Hematopoietic multipotent progenitor cell treated with erythropoietin and hydrocortisone succinate and interleukin-3 and kit ligand, for 17 days (in vitro differentiated cells): ENCODE results near the gene NECTIN1.
"Not testable (repeated sequence)": the region's sequence is repeated elsewhere in the genome, so short reads cannot be mapped to it uniquely, and the experiment has no call there.

Experiments
- DNase-seq: peaks from one replicate; pipeline ENCODE4 v3.0.0-alpha.2; 2015; ENCODE audit warnings: low spot score

NECTIN1 gene

DNA sequence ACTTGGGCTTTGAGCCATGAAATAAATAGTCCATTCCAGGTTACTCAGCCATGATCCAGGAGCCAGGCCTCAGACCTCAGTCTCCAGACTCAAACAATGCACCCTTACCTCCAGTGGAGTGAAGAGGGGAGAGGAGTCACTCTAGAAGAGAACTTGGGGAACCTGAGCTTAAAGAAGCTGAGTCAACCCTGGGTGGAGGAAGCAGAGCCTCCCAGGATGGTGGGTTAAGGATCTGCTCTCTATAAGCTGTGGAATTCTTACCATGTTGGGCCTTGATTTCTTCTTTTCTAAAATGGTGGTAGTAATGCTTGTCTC lies 113.2 kb downstream of the NECTIN1 start:
- DNase-seq = no peak

DNA sequence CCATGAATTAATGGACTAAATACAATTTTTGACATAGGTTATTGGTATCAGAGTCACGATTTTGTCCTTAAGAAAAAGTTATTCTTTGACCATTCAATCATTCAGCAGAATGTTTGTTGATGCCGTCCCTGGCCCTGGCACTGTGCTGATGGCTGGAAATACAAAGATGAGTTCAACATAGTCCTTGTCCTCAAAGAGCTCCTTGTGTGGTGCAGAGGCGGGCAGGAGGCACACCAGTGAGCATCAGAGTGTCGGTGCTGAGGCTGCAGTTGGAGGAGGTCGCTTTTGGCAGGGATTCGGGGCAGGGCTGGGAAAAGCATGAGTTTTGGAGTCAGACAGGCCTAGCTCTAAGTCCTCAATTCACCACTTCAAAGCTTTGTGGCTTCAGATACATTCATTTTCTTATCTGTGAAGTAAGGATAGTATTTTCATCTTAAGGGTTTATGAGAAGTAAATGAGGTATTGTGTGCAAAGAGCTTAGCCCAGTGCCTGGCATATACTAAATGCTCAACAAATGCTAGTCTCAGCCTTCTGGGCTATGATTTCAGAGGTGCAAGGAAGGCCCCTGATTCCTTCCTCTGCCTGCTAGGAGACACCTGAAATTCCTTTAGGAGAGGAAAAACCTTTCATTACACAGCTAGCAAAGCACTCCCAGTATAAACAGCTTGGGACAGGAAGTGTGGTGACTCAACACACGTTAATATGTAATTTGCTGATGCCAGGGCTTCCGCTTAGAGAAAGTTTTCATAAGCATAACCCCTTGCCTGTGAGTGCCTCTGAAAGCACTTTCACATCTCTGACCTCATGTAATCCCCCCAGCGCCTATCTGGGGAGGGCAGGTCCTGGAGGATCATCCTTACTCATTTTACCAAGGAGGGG lies 113.8 kb downstream of the NECTIN1 start:
- no peak for DNase-seq

DNA sequence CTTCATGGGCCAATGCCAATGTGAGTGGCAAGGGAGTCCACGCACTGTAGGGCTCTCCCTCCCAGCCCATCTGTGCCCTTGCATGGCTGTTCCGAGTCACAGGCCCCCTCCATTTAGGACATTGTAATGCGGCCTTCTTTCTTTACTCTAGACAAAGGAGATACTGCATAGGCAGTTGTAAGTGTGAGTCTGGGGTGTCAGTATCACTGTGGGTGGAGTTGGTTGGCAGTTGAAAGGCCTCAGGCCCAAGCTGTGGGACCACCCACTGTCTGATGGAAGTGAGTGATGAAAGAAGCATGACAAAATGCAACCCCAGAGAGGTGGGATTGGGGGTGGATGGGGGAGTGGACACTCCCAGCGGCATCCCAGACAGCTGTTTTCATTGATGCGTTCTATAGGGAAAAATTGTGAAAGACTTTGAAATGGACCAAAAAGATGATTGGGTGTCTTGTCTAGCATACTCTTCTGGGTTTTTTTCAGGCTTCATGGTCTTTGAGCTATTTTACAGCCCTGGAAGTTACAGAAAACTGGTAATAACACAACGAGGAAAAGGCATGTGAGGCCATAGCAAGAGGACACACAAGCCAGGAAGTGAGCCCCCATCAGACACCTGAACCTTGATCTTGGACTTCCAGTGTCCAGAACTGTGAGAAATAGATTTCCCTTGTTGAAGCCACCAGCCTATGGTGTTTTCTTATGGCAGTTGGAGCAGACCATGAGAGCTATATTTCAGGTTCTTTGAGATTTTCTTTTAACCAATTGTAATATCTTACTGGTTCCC lies 114.6 kb downstream of the NECTIN1 start:
- no peak for DNase-seq

DNA sequence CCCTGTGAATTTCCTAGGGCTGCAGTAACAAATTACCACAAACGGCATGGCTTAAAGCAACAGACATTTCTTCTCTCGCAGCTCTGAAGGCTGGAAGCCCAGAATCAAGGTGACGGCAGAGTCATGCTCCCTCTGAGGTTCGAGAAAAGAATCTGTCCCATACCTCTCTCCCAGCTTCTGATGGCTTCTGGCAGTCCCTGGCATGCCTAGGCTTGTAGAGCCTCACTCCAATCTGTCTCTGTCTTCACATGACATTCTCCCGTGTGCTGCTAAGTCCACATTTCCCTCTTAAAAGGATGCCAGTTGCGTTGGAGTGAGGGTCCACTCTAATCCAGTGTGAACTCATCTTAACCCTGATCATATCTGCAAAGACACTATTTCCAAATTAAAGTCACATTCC lies 116.2 kb downstream of the NECTIN1 start:
- DNase-seq = no peak

DNA sequence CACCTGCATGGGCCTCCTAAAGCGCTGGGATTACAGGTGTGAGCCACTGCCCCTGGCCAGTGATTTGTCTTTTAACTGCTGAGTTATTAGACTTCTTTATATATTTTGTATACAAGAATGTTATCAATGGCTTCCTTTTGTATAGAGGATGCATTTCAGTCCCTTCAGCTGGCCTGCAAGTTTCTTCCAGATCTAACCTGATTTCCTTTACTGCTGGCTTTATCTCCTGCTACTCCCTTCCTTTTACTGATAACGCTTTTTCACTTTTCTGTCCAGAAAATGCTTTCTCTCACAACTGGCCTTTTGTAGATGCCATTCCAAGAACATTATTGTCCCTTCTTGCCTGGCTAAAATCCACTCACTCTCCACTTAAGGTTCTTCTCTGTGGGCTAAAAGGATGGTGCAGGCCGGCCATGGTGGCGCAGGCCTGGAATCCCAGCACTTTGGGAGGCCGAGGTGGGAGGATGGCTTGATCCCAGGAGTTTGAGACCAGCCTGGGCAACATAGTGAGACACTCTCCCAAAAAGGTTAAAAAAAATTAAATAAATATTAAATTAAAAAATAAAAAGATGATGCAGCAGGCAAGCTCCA lies 118.1 kb downstream of the NECTIN1 start:
- DNase-seq = no peak

DNA sequence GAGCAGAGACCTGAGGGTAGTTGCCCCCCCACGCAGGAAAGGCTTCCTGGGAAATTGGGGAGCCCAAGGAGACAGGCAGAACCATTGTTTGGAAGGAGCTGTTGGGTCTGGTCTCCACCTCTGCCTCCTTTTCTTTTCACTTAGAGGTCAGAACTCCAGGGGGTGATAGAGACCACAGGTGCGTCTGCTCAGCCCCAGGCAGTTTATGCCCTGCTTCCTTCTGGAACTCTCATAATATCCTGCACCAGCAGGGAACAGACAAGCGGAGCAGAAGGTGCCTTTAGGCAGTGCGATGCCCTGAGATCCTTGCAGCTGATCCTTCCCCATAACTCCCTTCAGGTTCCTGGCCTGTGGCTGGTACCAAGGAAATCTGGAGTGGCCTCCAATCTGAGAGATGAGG lies 120.2 kb downstream of the NECTIN1 start:
- no peak for DNase-seq

DNA sequence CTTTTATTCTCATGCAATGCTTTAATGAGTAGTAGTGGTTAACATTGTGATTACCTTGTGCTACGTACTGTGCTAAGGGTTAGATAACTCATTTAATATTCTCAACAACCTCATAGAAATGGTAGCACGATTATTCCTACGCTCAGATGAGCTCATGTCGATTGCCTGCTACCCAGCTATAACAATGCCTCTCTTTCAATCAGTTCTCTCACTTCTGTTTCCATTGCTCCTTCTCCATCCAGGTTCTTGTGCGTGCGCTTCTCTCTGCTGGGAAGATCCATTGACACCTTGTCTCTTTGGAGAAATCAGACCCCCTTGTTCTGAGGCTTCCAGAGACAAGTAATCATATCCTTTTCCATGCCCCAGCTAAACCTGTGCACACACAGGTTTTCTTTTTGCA lies 120.8 kb downstream of the NECTIN1 start:
- DNase-seq = no peak

DNA sequence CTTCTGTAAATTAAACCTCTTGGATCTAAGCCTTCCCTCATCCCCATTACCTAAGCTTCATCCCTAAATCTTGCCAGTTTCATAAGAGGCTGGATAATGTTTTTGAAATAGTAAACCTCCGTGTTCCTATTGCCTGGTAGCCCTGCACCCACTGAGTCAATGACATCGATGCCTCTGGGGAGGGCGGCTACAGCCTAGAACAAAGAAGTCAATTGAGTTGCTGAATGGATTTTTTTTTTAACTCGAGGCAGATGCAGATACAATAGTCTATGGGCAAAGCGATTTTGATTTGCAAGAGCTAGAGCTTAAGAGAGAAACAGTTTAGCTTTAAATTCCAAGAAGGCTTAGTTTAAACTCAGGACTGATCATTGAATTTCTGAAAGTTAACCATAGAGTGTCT lies 121.3 kb downstream of the NECTIN1 start:
- no peak for DNase-seq

DNA sequence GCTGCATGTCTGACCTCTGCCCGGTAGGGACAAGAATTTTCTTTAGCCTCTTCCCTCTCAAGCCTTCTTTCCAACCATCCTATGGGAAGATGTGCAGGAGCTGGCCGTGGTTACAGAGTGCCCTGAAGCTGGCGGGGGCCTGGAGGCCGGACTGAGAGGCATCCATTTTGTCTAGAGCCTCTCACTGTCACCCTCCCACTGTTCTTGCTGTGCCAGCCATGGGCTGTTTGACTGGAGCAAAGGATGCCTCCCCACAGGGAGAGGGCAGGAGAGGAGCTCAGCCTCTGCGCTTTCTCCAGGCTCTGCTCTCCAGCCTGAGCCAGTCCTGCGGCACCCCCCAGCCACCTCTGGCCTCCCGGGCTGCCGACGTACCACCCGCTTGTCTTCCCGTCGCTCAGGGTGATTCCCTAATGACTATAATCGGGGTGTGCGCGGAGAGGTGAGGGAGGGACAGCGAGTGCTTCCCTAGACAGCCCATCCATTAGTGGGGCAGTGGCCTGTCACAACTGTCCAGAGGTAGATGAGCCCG lies 123.8 kb downstream of the NECTIN1 start:
- no peak for DNase-seq

DNA sequence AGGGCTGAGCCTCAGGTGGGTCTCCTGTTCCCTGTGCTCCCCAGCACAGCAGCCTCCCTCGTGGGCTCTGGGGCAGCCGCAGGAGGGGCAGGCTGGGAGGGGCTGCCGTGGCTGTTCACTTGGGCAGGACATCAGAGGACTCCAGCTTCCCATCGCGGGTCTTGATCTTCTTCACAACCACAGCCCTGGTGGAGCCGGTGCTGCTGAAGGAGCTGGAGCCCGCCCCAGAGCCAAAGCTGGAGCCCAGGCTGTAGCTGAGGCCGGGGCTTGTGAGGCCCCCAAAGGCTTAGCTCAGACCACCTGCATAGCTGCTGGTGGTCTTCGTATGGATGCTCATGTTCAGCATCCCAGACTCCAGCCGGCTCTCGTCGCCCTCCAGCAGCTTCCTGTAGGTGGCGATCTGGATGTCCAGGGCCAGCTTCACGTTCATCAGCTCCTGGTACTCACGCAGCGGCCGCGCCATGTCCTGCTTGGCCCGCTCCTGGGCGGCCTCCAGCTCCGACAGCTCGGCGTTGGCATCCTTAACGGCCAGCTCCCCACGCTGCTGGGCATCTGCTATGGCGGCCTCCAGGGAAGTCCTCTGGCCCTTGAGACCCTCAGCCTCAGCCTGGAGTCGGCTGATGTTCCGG lies 126.1 kb downstream of the NECTIN1 start:
- no peak for DNase-seq

DNA sequence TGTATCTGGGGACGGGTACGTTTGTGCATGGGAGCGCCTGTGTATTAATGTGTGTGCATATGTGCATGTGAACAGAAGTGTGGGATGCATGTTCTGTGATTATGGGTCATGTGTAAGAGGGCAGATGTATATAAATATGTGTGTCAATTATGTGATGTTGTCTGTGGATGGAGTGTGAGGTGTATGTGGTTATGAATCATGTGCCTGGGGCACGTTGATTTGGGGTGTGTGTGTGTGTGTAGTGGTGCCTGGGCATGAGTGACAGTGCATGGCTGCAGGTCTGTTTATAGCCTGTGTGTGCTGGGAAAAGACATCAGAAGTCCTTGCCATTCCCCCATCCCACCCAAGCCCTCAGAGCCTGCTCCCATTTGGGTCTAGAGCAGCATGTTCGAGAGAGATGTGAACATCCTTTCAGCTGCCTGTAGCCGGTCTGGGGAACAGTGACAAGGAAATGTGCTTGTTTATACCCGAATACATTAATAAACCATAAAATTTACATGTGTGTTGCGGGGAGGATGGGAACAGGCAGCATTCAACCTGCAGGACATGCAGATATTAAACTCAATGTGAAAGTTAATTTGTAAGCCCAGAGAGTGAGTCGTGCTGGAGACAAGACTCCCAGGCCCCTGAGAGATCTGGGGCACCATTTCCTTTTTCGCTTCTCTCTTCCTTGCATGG lies 129.0 kb downstream of the NECTIN1 start:
- DNase-seq = no peak

DNA sequence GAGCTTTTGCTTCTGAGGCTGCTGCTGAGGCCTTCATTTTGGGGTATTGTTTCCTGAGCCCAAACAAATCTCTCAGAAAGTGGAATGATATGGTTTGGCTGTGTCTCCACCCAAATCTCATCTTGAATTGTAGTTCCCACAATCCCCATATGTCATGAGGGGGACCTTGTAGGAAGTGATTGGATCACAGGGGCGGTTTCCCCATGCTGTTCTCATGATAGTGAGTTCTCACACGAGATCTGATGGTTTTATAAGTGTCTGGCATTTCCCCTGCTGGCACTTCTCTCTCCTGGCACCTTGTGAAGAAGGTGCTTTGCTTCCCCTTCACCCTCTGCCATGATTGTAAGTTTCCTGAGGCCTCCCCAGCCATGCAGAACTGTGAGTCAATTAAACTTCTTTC lies 133.1 kb downstream of the NECTIN1 start:
- DNase-seq = not testable (repeated sequence)

DNA sequence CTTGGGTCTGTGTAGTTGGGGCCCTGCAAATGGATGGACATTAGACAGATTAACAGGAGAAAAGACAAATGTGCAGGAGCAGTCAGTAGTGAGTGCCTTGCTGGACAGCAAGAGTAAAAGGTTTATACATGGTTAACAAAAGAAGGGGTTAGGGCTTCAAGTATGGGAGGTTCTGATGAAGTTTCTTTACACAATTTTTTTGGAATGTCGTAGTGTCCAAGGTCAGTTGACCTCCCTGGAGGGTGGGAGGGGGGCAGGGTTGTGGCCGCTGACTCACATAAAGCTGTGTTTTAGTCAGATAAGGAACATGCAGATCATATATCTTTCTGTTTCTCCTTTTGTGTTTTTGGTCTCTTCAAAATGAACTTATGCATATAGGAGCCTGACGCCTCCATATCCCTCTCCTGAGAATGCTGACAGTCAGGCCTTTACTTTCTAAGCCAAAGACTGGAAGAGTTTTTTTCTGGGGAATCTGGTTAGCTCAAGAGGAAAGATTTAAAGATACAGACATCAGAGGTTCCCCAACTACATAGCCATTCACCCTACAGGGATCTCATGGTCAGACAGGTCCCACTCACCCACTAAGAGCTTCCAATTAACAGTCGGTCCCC lies 134.3 kb downstream of the NECTIN1 start:
- DNase-seq = no peak

DNA sequence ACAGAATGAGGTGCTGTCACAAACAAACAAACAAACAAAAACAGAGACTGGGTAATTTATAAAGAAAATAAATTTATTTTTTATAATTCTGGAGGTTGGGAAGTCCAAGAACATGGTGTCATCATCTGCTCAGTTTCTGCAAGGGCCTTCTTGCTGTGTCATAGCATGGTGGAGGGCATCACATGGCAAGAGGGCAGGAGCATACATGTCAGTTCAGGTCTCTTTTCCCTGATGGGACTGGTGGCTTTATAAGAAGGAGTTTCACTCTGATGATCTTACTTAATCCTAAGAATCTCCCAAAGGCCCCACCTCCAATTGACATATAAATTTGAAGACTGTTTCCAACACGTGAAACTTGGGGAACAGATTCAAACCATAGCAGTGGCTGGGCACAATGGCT lies 135.7 kb downstream of the NECTIN1 start:
- DNase-seq = no peak

DNA sequence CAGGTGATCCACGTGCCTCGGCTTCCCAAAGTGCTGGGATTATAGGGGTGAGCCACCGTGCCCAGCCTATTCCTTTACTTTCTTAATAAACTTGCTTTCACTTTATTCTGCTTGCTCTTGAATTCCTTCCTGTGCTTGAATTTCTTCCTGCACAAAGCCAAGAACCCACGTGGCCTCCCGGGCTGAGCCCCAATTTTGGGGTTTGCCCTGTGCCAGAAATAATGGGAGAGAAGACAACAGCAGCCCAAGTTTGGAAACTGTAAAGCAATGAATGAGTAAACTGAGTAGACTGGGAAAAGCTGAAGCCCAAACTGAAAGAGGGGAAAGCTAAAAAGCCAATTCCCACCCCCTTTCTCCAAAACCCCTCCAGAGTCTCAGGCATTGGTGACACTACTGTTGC lies 136.4 kb downstream of the NECTIN1 start:
- DNase-seq = no peak

DNA sequence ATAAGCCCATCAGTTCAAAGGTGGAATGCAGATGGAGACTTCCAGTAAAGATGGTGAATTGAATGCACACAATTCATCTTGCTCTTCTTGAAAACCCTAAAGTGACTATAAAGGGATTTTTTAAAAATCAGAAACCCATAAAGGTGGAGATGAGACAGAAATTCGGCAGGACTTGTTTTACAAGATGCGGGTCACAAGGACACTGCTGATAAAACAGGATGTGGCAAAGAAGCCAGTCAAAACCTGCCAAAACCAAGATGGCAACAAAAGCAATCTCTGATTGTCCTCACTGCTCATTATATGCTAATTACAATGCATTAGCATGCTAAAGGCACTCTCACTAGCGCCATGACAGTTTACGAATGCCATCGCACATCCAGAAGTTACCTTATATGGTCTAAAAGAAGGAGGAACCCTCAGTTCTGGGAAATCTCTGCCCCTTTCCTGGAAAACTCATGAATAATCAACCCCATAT lies 137.1 kb downstream of the NECTIN1 start:
- DNase-seq = no peak

DNA sequence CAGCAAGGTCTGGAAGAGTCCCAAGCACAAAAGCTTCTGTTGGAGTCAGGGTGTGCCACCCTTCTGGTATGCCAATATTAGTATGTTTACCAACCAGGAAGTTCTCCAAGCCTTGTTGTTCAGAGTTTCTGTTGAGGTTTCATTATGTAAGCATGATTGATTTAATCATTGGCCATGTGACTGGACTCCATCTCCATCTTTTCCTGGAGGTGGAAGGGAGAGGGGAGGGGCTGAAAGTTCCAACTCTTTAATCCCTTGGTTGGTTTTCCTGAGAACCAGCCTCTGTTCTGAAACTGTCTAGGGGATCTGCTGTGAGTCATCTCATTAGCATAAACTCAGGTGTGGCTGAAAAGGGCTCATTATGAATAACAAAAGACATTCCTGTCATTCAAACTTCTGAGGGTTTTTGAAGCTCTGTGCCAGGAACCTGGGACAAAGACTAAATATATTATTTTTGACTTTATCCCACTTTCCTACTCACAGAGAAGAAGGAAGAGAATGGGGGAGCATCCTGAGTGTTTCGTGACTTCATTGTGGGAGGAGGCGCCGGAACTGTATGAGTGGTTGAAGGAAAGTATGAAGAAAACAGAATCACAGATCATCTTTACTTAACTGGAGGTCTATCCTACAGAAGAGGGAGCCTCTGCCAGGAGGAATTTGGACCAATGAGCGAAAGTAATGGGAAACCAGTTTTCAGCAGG lies 138.2 kb downstream of the NECTIN1 start:
- DNase-seq = no peak

DNA sequence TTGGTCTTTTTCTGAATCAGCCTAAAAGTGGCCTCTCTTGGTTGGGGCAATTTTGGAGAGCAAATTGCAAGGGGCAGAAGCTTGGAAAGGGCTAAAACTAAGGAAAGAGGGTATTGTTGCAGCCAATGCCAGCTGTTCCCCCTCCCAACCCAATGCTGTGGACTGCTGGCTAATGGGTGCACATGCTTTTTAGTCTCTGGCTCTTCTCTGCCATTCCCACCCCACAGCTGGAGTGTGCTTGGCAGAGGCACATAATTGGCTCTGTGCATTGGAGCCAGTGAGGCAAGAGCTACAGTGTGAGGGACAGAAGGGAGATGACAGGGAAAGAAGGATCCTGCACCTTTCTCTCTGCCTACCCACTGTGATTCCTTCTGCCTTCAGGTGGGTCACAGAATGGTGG lies 140.0 kb downstream of the NECTIN1 start:
- DNase-seq = no peak
